ENCODE measurements around the gene RGS6. TPM values are rescaled to one million over a fixed set of nuclear protein-coding genes. Genes with fewer than 3 reads are reported as not detected.

The RGS6 gene
- total and polyA plus RNA-seq, 7 donors: 0.79 to 8.0 (median 1.6) TPM; not detected in 2

DNA sequence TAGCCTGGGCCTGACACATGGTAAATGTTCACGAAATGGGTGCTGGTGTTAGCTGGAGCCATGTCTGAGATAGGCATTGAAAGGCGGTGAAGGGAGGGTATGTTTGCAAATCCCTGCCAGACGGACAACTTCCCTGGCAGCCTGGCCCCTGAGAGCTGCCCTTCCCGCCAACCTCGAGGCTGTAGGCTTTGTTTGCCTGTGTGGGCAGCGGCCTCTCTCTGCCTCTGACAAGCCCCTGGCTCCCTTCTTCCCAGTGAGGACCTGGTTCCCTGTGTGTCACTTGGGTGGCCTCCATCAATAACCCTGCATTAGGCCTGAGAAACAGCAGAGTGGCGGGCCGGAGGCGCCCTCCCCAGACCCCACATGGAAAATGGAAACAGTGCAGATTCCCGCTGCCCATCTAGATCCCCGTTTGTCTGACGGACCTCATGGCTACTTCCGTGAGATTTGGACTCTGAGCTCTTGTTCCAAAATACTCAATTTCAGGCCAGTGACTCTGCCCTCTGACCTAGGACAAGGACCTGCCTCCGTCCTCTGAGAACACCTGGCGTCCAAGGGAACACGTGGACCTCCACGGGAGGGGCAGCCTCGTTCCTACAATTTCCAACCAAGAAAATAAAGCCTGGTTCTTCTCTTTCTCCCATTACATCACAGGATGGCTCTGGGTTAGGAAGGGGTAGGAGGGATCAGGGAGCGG, 636.2 kb downstream of the RGS6 start:
- TF ChIP-seq POLR2A (IDR thresholded peaks at IDR 0.05): no peak
- no peak for TF ChIP-seq EP300 (IDR thresholded peaks at IDR 0.05)
- TF ChIP-seq, protein P1, sequence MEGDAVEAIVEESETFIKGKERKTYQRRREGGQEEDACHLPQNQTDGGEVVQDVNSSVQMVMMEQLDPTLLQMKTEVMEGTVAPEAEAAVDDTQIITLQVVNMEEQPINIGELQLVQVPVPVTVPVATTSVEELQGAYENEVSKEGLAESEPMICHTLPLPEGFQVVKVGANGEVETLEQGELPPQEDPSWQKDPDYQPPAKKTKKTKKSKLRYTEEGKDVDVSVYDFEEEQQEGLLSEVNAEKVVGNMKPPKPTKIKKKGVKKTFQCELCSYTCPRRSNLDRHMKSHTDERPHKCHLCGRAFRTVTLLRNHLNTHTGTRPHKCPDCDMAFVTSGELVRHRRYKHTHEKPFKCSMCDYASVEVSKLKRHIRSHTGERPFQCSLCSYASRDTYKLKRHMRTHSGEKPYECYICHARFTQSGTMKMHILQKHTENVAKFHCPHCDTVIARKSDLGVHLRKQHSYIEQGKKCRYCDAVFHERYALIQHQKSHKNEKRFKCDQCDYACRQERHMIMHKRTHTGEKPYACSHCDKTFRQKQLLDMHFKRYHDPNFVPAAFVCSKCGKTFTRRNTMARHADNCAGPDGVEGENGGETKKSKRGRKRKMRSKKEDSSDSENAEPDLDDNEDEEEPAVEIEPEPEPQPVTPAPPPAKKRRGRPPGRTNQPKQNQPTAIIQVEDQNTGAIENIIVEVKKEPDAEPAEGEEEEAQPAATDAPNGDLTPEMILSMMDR (IDR thresholded peaks at IDR 0.05): no peak
- no peak for TF ChIP-seq POLR2AphosphoS5 (IDR thresholded peaks at IDR 0.05)
- H3K4me3 ChIP-seq: no peak overlapping the region
- H3K9me3 ChIP-seq: no peaks in the 10 kb centered on the region
- H3K4me1 ChIP-seq: peaks cover 0 to 5% (median 2%) of the 10 kb centered on the region in 4 donors
- 82 to 90% methylated on average over 19 of the region's 19 CpGs for WGBS, 2 donors
- DNase-seq: peak; percentile 19
- H3K27ac ChIP-seq: no peak overlapping the region
- H3K36me3 ChIP-seq: no peaks in the 10 kb centered on the region
- intact Hi-C loops (cut with DNase I): no loop called here
- H3K27me3 ChIP-seq: no peaks in the 10 kb centered on the region

DNA sequence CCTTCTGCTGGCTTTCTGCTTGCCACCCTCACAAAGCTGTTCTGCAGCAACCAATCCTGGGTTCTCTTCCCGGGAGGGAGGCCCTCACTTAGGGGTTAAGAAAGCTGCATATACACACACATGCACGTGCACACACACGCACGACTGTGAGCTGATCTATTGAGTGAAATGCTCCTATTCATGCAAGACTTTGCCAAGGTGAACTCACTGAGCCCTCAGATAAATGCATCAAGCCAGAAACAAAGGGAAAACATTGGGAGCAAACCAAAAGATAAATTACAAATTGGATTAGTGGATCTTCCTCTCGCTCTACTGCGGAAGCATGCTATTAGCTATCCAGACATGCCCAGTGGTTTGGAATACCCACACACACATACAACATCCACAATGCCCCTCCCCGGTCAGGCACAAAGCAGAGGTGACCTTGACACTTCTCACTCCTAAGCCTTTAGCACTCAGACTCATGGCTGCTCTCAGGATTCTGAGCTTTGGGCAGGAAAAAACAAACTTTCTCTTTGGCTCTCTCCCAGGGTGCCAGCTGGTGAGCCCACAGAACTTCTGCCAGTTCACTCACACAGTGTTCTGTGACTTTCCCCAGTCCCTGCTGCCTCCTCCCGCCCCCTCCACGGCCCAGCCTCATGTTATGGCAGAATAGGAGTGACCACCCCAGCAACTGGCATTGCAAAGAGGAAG, 641.6 kb downstream of the RGS6 start:
- no peaks in the 10 kb centered on the region for H3K27me3 ChIP-seq
- no peak for DNase-seq
- H3K36me3 ChIP-seq: no peaks in the 10 kb centered on the region
- intact Hi-C loops (cut with DNase I): no loop called here
- no peak overlapping the region for H3K4me3 ChIP-seq
- no peaks in the 10 kb centered on the region for H3K4me1 ChIP-seq
- H3K27ac ChIP-seq: no peak overlapping the region
- 85 to 88% methylated on average over 9 of the region's 9 CpGs for WGBS, 2 donors
- TF ChIP-seq EP300 (IDR thresholded peaks at IDR 0.05) (no peak), POLR2A (IDR thresholded peaks at IDR 0.05) (no peak), POLR2AphosphoS5 (IDR thresholded peaks at IDR 0.05) (no peak)
- TF ChIP-seq, protein P1 (IDR thresholded peaks at IDR 0.05): no peak
- no peaks in the 10 kb centered on the region for H3K9me3 ChIP-seq

DNA sequence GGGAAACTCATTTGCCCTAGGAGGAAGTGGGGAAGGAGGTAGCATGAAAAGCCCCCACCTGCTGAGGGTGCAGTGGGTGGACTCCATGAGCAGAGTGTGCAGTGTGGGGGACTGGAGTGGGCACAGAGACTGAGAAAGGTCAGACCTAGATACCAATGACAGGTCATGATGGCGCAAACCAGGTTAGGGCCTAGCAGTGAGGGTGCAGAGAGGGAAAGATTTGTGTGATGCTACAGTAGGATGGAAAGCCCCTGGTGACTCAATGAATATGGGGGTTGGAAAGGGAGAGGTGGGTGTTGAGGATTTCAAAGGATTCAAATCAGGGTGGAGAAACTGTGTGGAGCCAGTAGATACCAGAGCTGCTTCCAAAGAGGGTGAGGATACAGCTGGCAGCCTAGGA, 642.5 kb downstream of the RGS6 start:
- H3K4me3 ChIP-seq: no peak overlapping the region
- H3K4me1 ChIP-seq: no peaks in the 10 kb centered on the region
- H3K36me3 ChIP-seq: no peaks in the 10 kb centered on the region
- peak; percentile 37 for DNase-seq
- no peaks in the 10 kb centered on the region for H3K27me3 ChIP-seq
- no peak overlapping the region for H3K27ac ChIP-seq
- intact Hi-C loops (cut with DNase I): no loop called here
- 97 to 100% methylated on average over 1 of the region's 1 CpG for WGBS, 2 donors
- H3K9me3 ChIP-seq: no peaks in the 10 kb centered on the region
- TF ChIP-seq POLR2AphosphoS5 (IDR thresholded peaks at IDR 0.05) (no peak), POLR2A (IDR thresholded peaks at IDR 0.05) (no peak), EP300 (IDR thresholded peaks at IDR 0.05) (no peak)
- TF ChIP-seq, protein P1 (IDR thresholded peaks at IDR 0.05): no peak

DNA sequence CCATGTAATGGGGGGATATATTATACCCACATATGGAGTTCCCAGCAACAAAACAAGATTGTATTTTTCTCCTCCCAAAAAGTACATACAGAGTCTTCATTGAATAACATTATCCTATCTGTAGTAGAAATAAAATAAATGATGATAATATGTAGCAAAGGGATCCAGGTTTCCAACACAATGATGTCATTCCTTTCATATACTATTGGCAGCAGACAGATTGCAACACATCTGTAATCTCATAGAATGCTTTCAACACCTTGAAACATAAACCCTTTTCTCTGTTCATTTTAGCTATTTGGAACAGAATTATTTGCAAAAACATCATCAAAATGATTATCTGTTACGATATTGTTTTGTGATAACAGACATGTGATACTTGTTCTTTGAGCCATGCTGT, 644.0 kb downstream of the RGS6 start:
- 89 to 93% methylated on average over 1 of the region's 1 CpG for WGBS, 2 donors
- no peaks in the 10 kb centered on the region for H3K4me1 ChIP-seq
- no peak overlapping the region for H3K4me3 ChIP-seq
- H3K36me3 ChIP-seq: no peaks in the 10 kb centered on the region
- H3K27me3 ChIP-seq: no peaks in the 10 kb centered on the region
- H3K27ac ChIP-seq: no peak overlapping the region
- no peaks in the 10 kb centered on the region for H3K9me3 ChIP-seq
- intact Hi-C loops (cut with DNase I): no loop called here
- DNase-seq: no peak
- TF ChIP-seq, protein P1 (IDR thresholded peaks at IDR 0.05): no peak
- TF ChIP-seq POLR2A (IDR thresholded peaks at IDR 0.05): no peak
- no peak for TF ChIP-seq EP300 (IDR thresholded peaks at IDR 0.05)
- TF ChIP-seq POLR2AphosphoS5 (IDR thresholded peaks at IDR 0.05): no peak
